Peyer's patch (tissue), 4 donors: ENCODE data around the gene PNPLA8. TPM values are rescaled to one million over a fixed set of nuclear protein-coding genes. Genes with fewer than 3 reads are reported as not detected.

Experiments
- DNase-seq, 3 donors: peaks; one replicate each; pipeline ENCODE4 v3.0.0-alpha.2; 2017 to 2019
- H3K27ac ChIP-seq, 4 donors: fragments of 200-600 bp; sonication (generic); one replicate each; pipeline ENCODE4 v1.5.1; 2016 to 2019
- H3K27me3 ChIP-seq, 2 donors: fragments of 200-600 bp; sonication (generic); one replicate each; pipeline ENCODE4 v1.5.1; 2019
- H3K36me3 ChIP-seq, 3 donors: fragments of 200-600 bp; sonication (generic); one replicate each; pipeline ENCODE4 v1.5.1; 2016 to 2019
- H3K4me1 ChIP-seq, 4 donors: fragments of 200-600 bp; sonication (generic); one replicate each; pipeline ENCODE4 v1.5.1; 2016 to 2019
- H3K4me3 ChIP-seq, 4 donors: fragments of 200-600 bp; sonication (generic); 1 replicate in 3 of 4; 2 replicates in 1 of 4; pipeline ENCODE4 v1.5.1; 2016 to 2019; ENCODE audit warnings: mild to moderate bottlenecking in 1 of 4
- H3K9me3 ChIP-seq, 4 donors: fragments of 200-600 bp; sonication (generic); one replicate each; pipeline ENCODE4 v1.5.1; 2016 to 2019; ENCODE audit warnings: mild to moderate bottlenecking in 1 of 4
- CTCF ChIP-seq, 6 experiments: fragments of 450-650 bp in 4 of 6; fragments of 200-600 bp in 2 of 6; sonication (generic) in 1 of 6; IDR thresholded peaks; one replicate each; pipeline ENCODE4 v1.5.1; 2017 to 2019; ENCODE audit warnings: antibody characterized with exemption in 6 of 6, mild to moderate bottlenecking in 3 of 6, moderate library complexity in 1 of 6
- POLR2A ChIP-seq, 2 donors: fragments of 450-650 bp; IDR thresholded peaks; one replicate each; pipeline ENCODE4 v1.5.1; 2017; ENCODE audit warnings: antibody characterized with exemption in 2 of 2, mild to moderate bottlenecking in 2 of 2, moderate library complexity in 2 of 2
- total RNA-seq, 4 donors: library from RNA; depleted of rRNA; stranded (reverse); fragments of >200 nt; gene quantifications; one replicate each; pipeline ENCODE4 v1.1.0, GENCODE V29; 2016

PNPLA8 gene
- total RNA-seq, 4 donors from 2014 or later = 8.9 to 28.9 (median 20.1) TPM

DNA sequence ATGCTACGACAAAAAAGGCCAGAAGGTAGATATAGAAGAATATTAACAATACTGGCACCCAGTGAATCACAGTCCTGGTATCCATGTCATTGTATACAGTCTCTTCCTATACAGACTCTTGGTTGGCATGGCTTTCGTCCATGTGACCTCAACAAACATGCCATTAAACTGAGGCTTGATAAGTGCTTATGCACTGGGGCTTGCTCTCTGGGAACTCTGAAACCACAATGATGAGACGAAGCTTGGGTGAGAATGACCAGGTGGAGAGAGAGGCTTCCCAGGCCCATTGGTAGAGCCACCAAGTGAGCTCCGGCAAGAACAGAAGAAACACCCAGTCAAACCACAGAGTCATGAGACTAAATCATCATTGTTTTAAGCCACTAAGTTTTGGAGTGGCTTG, 33.2 kb downstream of the PNPLA8 start:
- Histone ChIP-seq H3K9me3 (no peaks in the 10 kb centered on the region), H3K27ac (no peak overlapping the region), H3K4me3 (no peak overlapping the region), H3K27me3 (no peaks in the 10 kb centered on the region), H3K4me1 (no peaks in the 10 kb centered on the region), H3K36me3 (peaks cover 0 to 42% (median 0%) of the 10 kb centered on the region in 3 donors)
- DNase-seq = no peak
- TF ChIP-seq CTCF (IDR thresholded peaks at IDR 0.05) = no peak
- TF ChIP-seq POLR2A (IDR thresholded peaks at IDR 0.05) = no peak

DNA sequence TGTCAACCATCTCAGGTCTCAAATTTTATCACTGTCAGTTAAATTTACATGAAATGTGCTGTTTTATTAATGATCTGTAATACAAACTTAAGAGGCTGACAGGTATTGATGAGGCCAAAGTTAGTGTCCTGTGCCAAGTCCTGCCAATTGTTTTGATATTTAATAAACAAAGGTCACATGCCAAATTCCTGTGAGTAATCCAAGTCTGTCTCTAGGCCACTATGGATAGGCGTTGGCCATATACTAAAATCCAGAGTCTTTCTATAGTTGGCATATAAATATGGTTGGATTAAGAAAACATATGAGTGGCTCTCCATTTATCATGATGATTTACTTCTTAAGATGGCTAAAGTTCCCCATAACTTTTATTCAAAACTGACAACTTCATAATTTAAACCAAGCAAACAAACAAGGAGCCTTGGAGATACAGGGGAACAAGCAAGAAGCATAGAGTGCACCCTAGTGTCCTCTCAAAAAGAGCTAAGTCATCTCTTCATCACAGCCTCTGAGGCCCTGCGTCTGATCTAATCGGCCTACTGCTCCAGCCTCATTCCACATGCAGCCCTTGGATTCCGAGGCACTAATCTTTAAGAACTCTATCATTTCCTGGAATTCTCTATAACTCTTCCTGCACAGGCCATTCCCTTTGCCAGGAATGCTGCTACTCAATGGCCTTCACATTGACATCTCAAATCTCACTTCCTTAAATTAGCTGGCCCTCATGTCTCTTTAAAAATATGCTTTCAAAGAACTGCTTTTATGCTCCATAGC, 37.0 kb downstream of the PNPLA8 start:
- Histone ChIP-seq H3K4me3 (no peak overlapping the region), H3K36me3 (peaks cover 0 to 30% (median 0%) of the 10 kb centered on the region in 3 donors), H3K4me1 (no peaks in the 10 kb centered on the region), H3K27me3 (no peaks in the 10 kb centered on the region), H3K9me3 (no peaks in the 10 kb centered on the region), H3K27ac (no peak overlapping the region)
- no peak for TF ChIP-seq CTCF (IDR thresholded peaks at IDR 0.05)
- no peak for TF ChIP-seq POLR2A (IDR thresholded peaks at IDR 0.05)
- DNase-seq = no peak

DNA sequence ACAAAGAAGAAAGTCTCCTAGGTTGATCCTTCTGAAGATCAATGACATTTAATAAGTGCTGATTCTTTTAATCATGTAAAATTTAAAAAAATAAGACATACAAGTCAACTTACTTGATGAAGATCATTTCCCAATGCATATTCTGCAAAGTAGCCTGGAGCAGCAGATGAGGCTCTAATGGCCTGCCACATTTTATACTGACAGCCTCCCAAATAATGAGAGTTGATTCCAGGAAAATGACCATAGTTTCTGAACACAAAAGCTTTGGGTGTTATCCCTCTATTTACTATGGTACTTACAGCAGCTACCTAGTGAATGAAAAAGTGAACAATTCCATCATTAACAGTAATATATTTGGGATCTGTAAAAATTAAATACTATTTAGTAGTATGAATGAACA, 38.3 kb downstream of the PNPLA8 start:
- DNase-seq = no peak
- no peak for TF ChIP-seq POLR2A (IDR thresholded peaks at IDR 0.05)
- no peak for TF ChIP-seq CTCF (IDR thresholded peaks at IDR 0.05)
- Histone ChIP-seq H3K27ac (no peak overlapping the region), H3K27me3 (no peaks in the 10 kb centered on the region), H3K9me3 (no peaks in the 10 kb centered on the region), H3K4me3 (no peak overlapping the region), H3K36me3 (peaks cover 0 to 26% (median 0%) of the 10 kb centered on the region in 3 donors), H3K4me1 (no peaks in the 10 kb centered on the region)

- Histone ChIP-seq H3K27ac (no peak overlapping the region), H3K4me1 (no peaks in the 10 kb centered on the region), H3K4me3 (no peak overlapping the region), H3K36me3 (peaks cover 0 to 36% (median 0%) of the 10 kb centered on the region in 3 donors), H3K9me3 (no peaks in the 10 kb centered on the region), H3K27me3 (no peaks in the 10 kb centered on the region)
- DNase-seq = no peak
- TF ChIP-seq POLR2A (IDR thresholded peaks at IDR 0.05) (no peak), CTCF (IDR thresholded peaks at IDR 0.05) (no peak)
Observed at GRCh38 chr7:108486291-108486966, 39.5 kb downstream of the PNPLA8 start.

- no peak for TF ChIP-seq CTCF (IDR thresholded peaks at IDR 0.05)
- TF ChIP-seq POLR2A (IDR thresholded peaks at IDR 0.05) = no peak
- H3K27me3 ChIP-seq = no peaks in the 10 kb centered on the region
- H3K4me3 ChIP-seq = no peak overlapping the region
- no peak overlapping the region for H3K27ac ChIP-seq
- no peak for DNase-seq
- peaks cover 0 to 26% (median 0%) of the 10 kb centered on the region in 3 donors for H3K36me3 ChIP-seq
- H3K9me3 ChIP-seq = no peaks in the 10 kb centered on the region
- no peaks in the 10 kb centered on the region for H3K4me1 ChIP-seq
Observed at GRCh38 chr7:108484137-108484536, 41.8 kb downstream of the PNPLA8 start.
